Mesendoderm (in vitro differentiated cells): ENCODE data around the gene UXS1.
"Not testable (repeated sequence)": the region's sequence is repeated elsewhere in the genome, so short reads cannot be mapped to it uniquely, and the experiment has no call there.

Experiments used
- DNase-seq: peaks from one replicate; pipeline ENCODE4 v3.0.0; 2013
- H2AK5ac ChIP-seq: 2 replicates; pipeline ENCODE4 v1.6.1; 2013; ENCODE audit warnings: low read length, inconsistent platforms
- H2BK120ac ChIP-seq: 2 replicates; pipeline ENCODE4 v1.6.1; 2013; ENCODE audit warnings: low read depth, mild to moderate bottlenecking, low read length, moderate library complexity, mixed read lengths
- H2BK15ac ChIP-seq: replicated peaks from 2 replicates; pipeline ENCODE4 v1.6.1; 2013; ENCODE audit warnings: low read depth, mild to moderate bottlenecking, moderate library complexity
- H2BK5ac ChIP-seq: 2 replicates; pipeline ENCODE4 v1.6.1; 2013; ENCODE audit warnings: low read length, inconsistent platforms
- H3K18ac ChIP-seq: 2 replicates; pipeline ENCODE4 v1.6.1; 2013; ENCODE audit warnings: mild to moderate bottlenecking, low read length, mixed read lengths
- H3K23ac ChIP-seq: one replicate; pipeline ENCODE4 v1.6.1; 2013; ENCODE audit warnings: low read length
- H3K27ac ChIP-seq: 2 replicates; pipeline ENCODE4 v1.5.1; 2013; ENCODE audit warnings: low read depth, mild to moderate bottlenecking, inconsistent platforms, low read length, moderate library complexity
- H3K27me3 ChIP-seq: 2 replicates; pipeline ENCODE4 v1.6.1; 2013; ENCODE audit warnings: low read length, control low read depth, mild to moderate bottlenecking, inconsistent platforms; ENCODE audit not compliant: insufficient read depth, poor library complexity
- H3K36me3 ChIP-seq: 2 replicates; pipeline ENCODE4 v1.6.1; 2013; ENCODE audit warnings: low read length, inconsistent platforms; ENCODE audit not compliant: control insufficient read depth, insufficient read depth
- H3K4ac ChIP-seq: one replicate; pipeline ENCODE4 v1.6.1; 2013; ENCODE audit warnings: low read depth, mild to moderate bottlenecking, low read length, moderate library complexity
- H3K4me1 ChIP-seq: 2 replicates; pipeline ENCODE4 v1.6.1; 2013; ENCODE audit warnings: low read depth, low read length, inconsistent platforms; ENCODE audit not compliant: control insufficient read depth
- H3K4me2 ChIP-seq: 2 replicates; pipeline ENCODE4 v1.6.1; 2013; ENCODE audit warnings: low read length
- H3K4me3 ChIP-seq: 2 replicates; pipeline ENCODE4 v1.5.1; 2013; ENCODE audit warnings: mild to moderate bottlenecking, low read length
- H3K56ac ChIP-seq: one replicate; pipeline ENCODE4 v1.6.1; 2013; ENCODE audit warnings: low read length
- H3K79me1 ChIP-seq: 2 replicates; pipeline ENCODE4 v1.6.1; 2013; ENCODE audit warnings: low read length, inconsistent platforms
- H3K79me2 ChIP-seq: 2 replicates; pipeline ENCODE4 v1.6.1; 2013; ENCODE audit warnings: mild to moderate bottlenecking, low read length; ENCODE audit not compliant: control insufficient read depth, insufficient read depth
- H3K9ac ChIP-seq: 2 replicates; pipeline ENCODE4 v1.6.1; 2013; ENCODE audit warnings: low read length, inconsistent platforms
- H4K5ac ChIP-seq: one replicate; pipeline ENCODE4 v1.6.1; 2013; ENCODE audit warnings: low read length
- H4K8ac ChIP-seq: one replicate; pipeline ENCODE4 v1.6.1; 2013; ENCODE audit warnings: low read depth, mild to moderate bottlenecking, control low read depth, low read length, moderate library complexity
- WGBS: extraction: QIAGEN DNeasy Blood & Tissue Kit; methylation state at CpG from one replicate; pipeline ENCODE4 v1.1.7; 2013; ENCODE audit warnings: low lambda C conversion rate, missing lambda C conversion rate; ENCODE audit not compliant: insufficient coverage; ENCODE audit errors: extremely low coverage; 5-methylcytosine and 5-hydroxymethylcytosine counted together

The UXS1 gene

GRCh38 chr2:106207246-106207645, 13.1 kb upstream of the UXS1 start:
- Histone ChIP-seq H3K4me2 (no peak overlapping the region), H3K36me3 (no peaks in the 10 kb centered on the region), H4K8ac (no peak overlapping the region), H3K4me3 (no peak overlapping the region), H3K27ac (no peak overlapping the region), H3K9ac (no peak overlapping the region), H3K27me3 (no peaks in the 10 kb centered on the region), H3K4me1 (no peaks in the 10 kb centered on the region), H2BK5ac (no peak overlapping the region), H3K4ac (no peak overlapping the region), H2BK15ac (no peak overlapping the region), H2BK120ac (no peak overlapping the region), H3K56ac (no peak overlapping the region), H2AK5ac (no peak overlapping the region), H3K23ac (no peak overlapping the region), H3K79me1 (no peaks in the 10 kb centered on the region), H3K79me2 (no peaks in the 10 kb centered on the region), H3K18ac (no peak overlapping the region), H4K5ac (no peak overlapping the region)
- no peak for DNase-seq
- no CpG with 5 or more reads among the region's 2 CpGs for WGBS

GRCh38 chr2:106205488-106205887, 11.4 kb upstream of the UXS1 start:
- no CpG with 5 or more reads among the region's 5 CpGs for WGBS
- Histone ChIP-seq H3K4me3 (no peak overlapping the region), H3K23ac (no peak overlapping the region), H3K4me2 (no peak overlapping the region), H4K8ac (no peak overlapping the region), H3K4me1 (no peaks in the 10 kb centered on the region), H2BK5ac (no peak overlapping the region), H3K36me3 (no peaks in the 10 kb centered on the region), H3K79me1 (no peaks in the 10 kb centered on the region), H2BK120ac (no peak overlapping the region), H3K18ac (no peak overlapping the region), H2AK5ac (no peak overlapping the region), H3K4ac (no peak overlapping the region), H4K5ac (no peak overlapping the region), H3K56ac (no peak overlapping the region), H3K79me2 (no peaks in the 10 kb centered on the region), H2BK15ac (no peak overlapping the region), H3K27ac (no peak overlapping the region), H3K9ac (no peak overlapping the region), H3K27me3 (no peaks in the 10 kb centered on the region)
- no peak for DNase-seq

DNA sequence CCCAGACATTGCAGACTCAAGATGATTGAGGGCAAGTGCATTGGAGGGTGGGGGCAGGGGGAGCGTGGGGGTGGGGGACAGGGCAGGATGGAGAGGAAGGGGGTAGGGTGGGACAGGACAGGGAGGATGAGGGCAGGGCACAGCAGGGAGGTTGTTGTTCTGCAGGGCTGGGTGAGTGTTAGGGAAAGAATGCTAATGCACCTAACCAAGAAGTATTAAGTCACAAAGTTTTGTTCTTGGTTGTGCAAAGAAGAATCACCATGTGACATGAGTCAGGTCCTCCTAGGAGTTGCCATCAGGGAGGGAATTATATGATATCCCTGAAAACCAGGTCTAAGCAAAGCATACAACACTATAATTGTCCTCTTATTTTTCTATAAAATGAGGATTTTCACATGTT, 10.4 kb upstream of the UXS1 start:
- H4K5ac ChIP-seq, H3K9ac ChIP-seq: not testable (repeated sequence)

DNA sequence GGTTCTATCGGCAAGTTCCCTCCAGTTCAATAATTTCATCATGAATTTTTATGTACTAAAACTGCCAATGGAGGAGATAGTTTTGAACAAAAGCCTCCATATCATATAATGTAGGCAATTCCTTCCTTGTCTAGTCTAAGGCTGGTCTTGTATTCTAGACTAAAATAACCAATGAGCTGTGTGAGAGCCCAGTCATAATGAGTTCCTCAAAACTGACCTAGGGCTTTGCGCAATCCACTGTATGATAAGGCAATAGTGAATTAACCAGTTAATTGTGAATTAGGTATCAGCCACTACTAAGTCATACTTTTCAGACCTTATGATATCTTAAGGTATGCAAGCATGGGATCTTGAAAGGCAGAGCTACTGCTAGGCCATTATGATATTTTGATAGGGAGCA, 7.6 kb upstream of the UXS1 start:
- H3K56ac ChIP-seq = no peak overlapping the region
- no peak overlapping the region for H2AK5ac ChIP-seq
- no peak overlapping the region for H2BK120ac ChIP-seq
- no peaks in the 10 kb centered on the region for H3K79me1 ChIP-seq
- H2BK5ac ChIP-seq = no peak overlapping the region
- no peak overlapping the region for H3K23ac ChIP-seq
- H4K5ac ChIP-seq = no peak overlapping the region
- no peak overlapping the region for H3K4me2 ChIP-seq
- no peak overlapping the region for H3K27ac ChIP-seq
- H3K4me1 ChIP-seq = no peaks in the 10 kb centered on the region
- H3K4ac ChIP-seq = no peak overlapping the region
- no peaks in the 10 kb centered on the region for H3K36me3 ChIP-seq
- H3K18ac ChIP-seq = no peak overlapping the region
- H3K79me2 ChIP-seq = no peaks in the 10 kb centered on the region
- no peak overlapping the region for H2BK15ac ChIP-seq
- H3K9ac ChIP-seq = no peak overlapping the region
- H4K8ac ChIP-seq = no peak overlapping the region
- H3K4me3 ChIP-seq = no peak overlapping the region
- no CpG with 5 or more reads among the region's 2 CpGs for WGBS
- no peak for DNase-seq
- H3K27me3 ChIP-seq = no peaks in the 10 kb centered on the region

More for the DNA sequence above, 10.4 kb upstream of the UXS1 start:
- H3K36me3 ChIP-seq, H3K23ac ChIP-seq, H3K4me3 ChIP-seq, H3K79me2 ChIP-seq, H3K27ac ChIP-seq, H2AK5ac ChIP-seq, H2BK15ac ChIP-seq, H3K56ac ChIP-seq, H2BK5ac ChIP-seq, H3K4me1 ChIP-seq, DNase-seq, H3K4me2 ChIP-seq, H3K4ac ChIP-seq, H3K27me3 ChIP-seq, H2BK120ac ChIP-seq, H3K18ac ChIP-seq, H3K79me1 ChIP-seq, H4K8ac ChIP-seq: not testable (repeated sequence)
- no CpG with 5 or more reads among the region's 1 CpG for WGBS

DNA sequence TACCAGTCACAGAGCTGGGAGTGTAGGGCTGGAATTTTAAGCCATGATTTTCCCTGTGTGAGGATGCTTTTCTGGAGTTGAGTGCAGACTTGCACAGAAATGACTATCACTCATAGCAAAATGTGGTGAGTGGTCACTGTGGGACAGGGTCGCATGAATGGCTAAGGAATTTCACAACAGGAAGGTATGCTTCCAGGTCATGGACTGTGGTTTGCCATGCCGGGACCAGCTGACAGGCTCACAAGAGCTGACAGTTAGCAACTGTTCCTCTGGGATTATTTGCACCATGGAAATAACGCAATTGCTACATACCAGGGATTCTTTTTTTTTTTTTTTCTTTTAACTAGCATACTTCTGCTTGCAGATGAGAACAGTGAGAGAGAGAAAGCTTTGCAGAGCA, 3.8 kb upstream of the UXS1 start:
- Histone ChIP-seq H2AK5ac (no peak overlapping the region), H3K4me2 (no peak overlapping the region), H4K8ac (no peak overlapping the region), H4K5ac (no peak overlapping the region), H3K27ac (no peak overlapping the region), H3K4me1 (peaks cover 3% of the 10 kb centered on the region), H3K4me3 (no peak overlapping the region), H3K79me1 (peaks cover 4% of the 10 kb centered on the region), H3K18ac (no peak overlapping the region), H3K36me3 (no peaks in the 10 kb centered on the region), H3K9ac (no peak overlapping the region), H3K4ac (no peak overlapping the region), H2BK5ac (no peak overlapping the region), H3K56ac (no peak overlapping the region), H3K27me3 (no peaks in the 10 kb centered on the region), H2BK120ac (no peak overlapping the region), H3K79me2 (peaks cover 6% of the 10 kb centered on the region), H3K23ac (no peak overlapping the region), H2BK15ac (no peak overlapping the region)
- WGBS = no CpG with 5 or more reads among the region's 3 CpGs
- DNase-seq = peak; percentile 65

- H3K79me1 ChIP-seq = peaks cover 13% of the 10 kb centered on the region
- H3K18ac ChIP-seq = no peak overlapping the region
- no peak overlapping the region for H4K8ac ChIP-seq
- no peak overlapping the region for H2BK120ac ChIP-seq
- peaks cover 20% of the 10 kb centered on the region for H3K79me2 ChIP-seq
- H3K36me3 ChIP-seq = no peaks in the 10 kb centered on the region
- H3K56ac ChIP-seq = no peak overlapping the region
- no peak overlapping the region for H3K23ac ChIP-seq
- DNase-seq = no peak
- WGBS = no CpG with 5 or more reads among the region's 6 CpGs
- H3K4me2 ChIP-seq = no peak overlapping the region
- H3K27ac ChIP-seq = no peak overlapping the region
- H3K27me3 ChIP-seq = no peaks in the 10 kb centered on the region
- no peak overlapping the region for H2AK5ac ChIP-seq
- no peak overlapping the region for H3K9ac ChIP-seq
- H3K4me3 ChIP-seq = no peak overlapping the region
- no peak overlapping the region for H2BK5ac ChIP-seq
- H3K4ac ChIP-seq = no peak overlapping the region
- no peak overlapping the region for H4K5ac ChIP-seq
- peaks cover 4% of the 10 kb centered on the region for H3K4me1 ChIP-seq
- no peak overlapping the region for H2BK15ac ChIP-seq
Measured at GRCh38 chr2:106195981-106196380, 1.9 kb upstream of the UXS1 start.
